Heart left ventricle (tissue), 13 donors: ENCODE measurements around the gene DOCK1.

Experiments
- CTCF ChIP-seq, 12 donors: fragments of 200-600 bp; sonication (generic) in 4 of 12; IDR thresholded peaks; one replicate each; pipeline versions ENCODE4 v1.5.0 to v1.8.0; 2018 to 2022; ENCODE audit warnings: antibody characterized with exemption in 12 of 12, mild to moderate bottlenecking in 5 of 12
- POLR2A ChIP-seq, 2 donors: fragments of 450-650 bp; IDR thresholded peaks; one replicate each; pipeline ENCODE4 v1.6.1; 2017; ENCODE audit warnings: antibody characterized with exemption in 2 of 2, mild to moderate bottlenecking in 2 of 2, moderate library complexity in 2 of 2
- donor health status: ischemic (EF 13 %, LVEDD 7.1; RV severe dilation, severe dysfunction).
- donor health status: DM: no; HTN: yes; CAD: no.
- donor health status: DM: no; HTN: no; CAD: no.
- donor health status: ischemic (EF 25% LVEDD 6.9; RV normal size, moderate dysfunction).
- donor health status: ischemic (EF 25% LVEDD 5.7; RV mildly dilated, moderate dysfunction).
- donor health status: ischemic (EF 35%, LVEDD 5.7; RV mildly dilated, moderate dysfunction).
- donor health status: nonischemic (EF 11% LVEDD 7.7; RV severe dilation, severe dysfunction).
- donor health status: DM: yes; HTN: yes; CAD: no.
- donor health status: PGD.
- donor health status: ischemic (EF 29% LVEDD 5.4; RV normal size, mild dysfunction).
- donor health status: nonischemic (EF 23%, LVEDD 6.1; RV moderate dilation, normal function).

GRCh38 chr10:127184582-127184981 lies 279.4 kb downstream of the DOCK1 start:
- TF ChIP-seq POLR2A (IDR thresholded peaks at IDR 0.05) (no peak), CTCF (IDR thresholded peaks at IDR 0.05) (no peak)
